ENCODE measurements around the gene PEX11A.
A peak's percentile ranks its signal among the peaks of the same experiment; 100 is the strongest.

PEX11A gene

DNA sequence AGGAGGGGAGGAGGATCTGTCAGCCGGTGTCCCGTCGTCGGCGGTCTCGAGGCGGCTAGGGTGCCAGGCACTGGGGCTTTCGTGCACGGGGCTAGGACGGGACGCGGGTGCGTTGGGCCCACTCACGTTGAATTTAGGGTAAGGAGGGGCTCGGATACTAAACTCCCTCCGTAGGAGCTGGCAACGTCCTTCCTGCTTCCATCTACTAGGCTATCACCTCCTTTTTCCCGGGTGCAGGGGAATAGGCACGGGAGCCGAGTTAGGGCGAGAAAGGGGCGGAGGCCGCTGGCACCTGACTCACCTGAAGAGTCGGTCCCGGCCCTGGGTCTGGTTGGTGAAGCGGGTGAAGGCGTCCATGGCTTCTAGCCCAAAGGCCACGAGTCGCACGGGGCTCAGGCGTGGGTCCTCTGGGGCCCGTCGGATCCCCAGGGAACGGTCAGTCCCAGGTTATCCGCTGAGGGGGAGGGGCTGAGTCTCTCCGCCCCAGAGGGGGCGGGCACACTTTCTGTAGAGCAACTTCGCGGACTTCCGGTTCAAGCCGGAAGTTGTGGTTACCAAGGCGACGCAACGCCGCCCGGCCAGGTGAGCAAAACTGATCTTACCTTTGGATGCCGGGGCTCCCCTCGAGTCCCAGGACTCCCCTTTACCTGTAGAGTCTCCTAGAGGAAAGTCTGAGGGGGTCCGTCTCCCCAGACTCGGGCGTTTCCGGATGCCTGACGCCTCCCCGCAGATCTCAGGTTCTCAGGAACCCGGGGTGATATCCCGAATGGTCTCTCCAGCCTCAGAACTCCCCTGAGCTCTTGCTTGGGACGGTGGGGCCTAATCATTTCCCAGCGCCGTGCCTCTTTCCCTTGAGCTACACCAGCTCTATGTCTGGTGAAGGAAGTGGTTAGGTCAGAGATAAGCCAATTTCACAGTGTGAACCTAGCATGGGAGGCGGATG lies at the start of gene PEX11A, which contains the start of gene WDR93:
Gene PEX11A (minus strand): TSS at position 479 of the 943 bp plus-strand sequence. CDS start 122 bp downstream, at position 357.
Gene WDR93 (plus strand): TSS at position 536 of the 943 bp plus-strand sequence. CDS start 10,936 bp downstream, outside the sequence.
- no peaks in the 10 kb centered on the region for H3K9me2 ChIP-seq (replicated peaks; ENCODE audit: insufficient read depth, low read length)
- peak within 1 kb of the TSS; percentile 100 for H2AFZ ChIP-seq (ENCODE audit: low read length)
- H3K4me1 ChIP-seq (ENCODE audit: low read length), result peaks cover 4% of the 10 kb centered on the region
- peak within 1 kb of the TSS; percentile 56; the same call in 1 of the 2 replicates for H3K9ac ChIP-seq (ENCODE audit: low read length)
- no peaks in the 10 kb centered on the region for H3K36me3 ChIP-seq (replicated peaks; ENCODE audit: insufficient read depth, low read length)
- H3F3A ChIP-seq (ENCODE audit: insufficient read depth, low read length), result no peaks in the 10 kb centered on the region
- H3K4me2 ChIP-seq (ENCODE audit: low read depth, low read length), result peak within 1 kb of the TSS; percentile 99
- no peaks in the 10 kb centered on the region for H3K27me3 ChIP-seq (replicated peaks; ENCODE audit: insufficient read depth, low read length)
- TF ChIP-seq CTCF (IDR thresholded peaks at IDR 0.05; ENCODE audit: low read length), result no peak
- TF ChIP-seq EZH2phosphoT487 (IDR thresholded peaks at IDR 0.05; ENCODE audit: low read length), result no peak
- TF ChIP-seq EZH2 (optimal IDR thresholded peaks at IDR 0.05; ENCODE audit: low read depth, low read length), result no peak
- H4K20me1 ChIP-seq (ENCODE audit: insufficient read depth, low read length), result no peaks in the 10 kb centered on the region
- no peak within 1 kb of the TSS for H3K27ac ChIP-seq (ENCODE audit: low read length)
- DNase-seq, result peak; percentile 88
- peak within 1 kb of the TSS; percentile 99 for H3K4me3 ChIP-seq (ENCODE audit: low read length)
- no peaks in the 10 kb centered on the region for H3K79me2 ChIP-seq (ENCODE audit: low read length)
- H3K9me3 ChIP-seq (replicated peaks; ENCODE audit: insufficient read depth, low read length), result no peaks in the 10 kb centered on the region

DNA sequence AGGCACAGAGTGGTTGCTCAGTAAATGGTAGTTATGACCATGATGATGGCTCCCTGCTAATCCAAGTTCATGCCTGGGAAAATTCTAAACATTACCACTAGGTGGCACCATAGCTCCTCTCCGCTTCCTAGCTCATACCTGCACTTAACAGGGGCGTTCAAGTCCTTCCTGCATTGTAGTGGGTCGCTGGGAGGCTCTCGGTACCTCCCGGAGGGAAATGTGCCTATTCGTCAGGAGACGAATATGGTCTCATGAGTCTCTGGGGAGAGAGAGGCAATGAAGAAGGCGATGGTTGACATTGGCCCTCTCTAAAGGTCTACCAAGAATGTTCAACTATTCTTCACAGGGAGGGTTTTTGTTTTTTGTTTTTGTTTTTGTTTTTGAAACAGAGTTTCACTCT lies 49.6 kb upstream of the PEX11A start:
- DNase-seq, result peak; percentile 74
- Histone ChIP-seq H3K27ac (ENCODE audit: low read length) (no peak overlapping the region), H3K79me2 (ENCODE audit: low read length) (no peaks in the 10 kb centered on the region), H3K9me3 (replicated peaks; ENCODE audit: insufficient read depth, low read length) (no peaks in the 10 kb centered on the region), H3K4me3 (ENCODE audit: low read length) (peak overlapping the region; percentile 41; the same call in 1 of the 2 replicates), H3K9ac (ENCODE audit: low read length) (peak overlapping the region; percentile 16; the same call in 1 of the 2 replicates), H3K36me3 (replicated peaks; ENCODE audit: insufficient read depth, low read length) (no peaks in the 10 kb centered on the region), H3K27me3 (replicated peaks; ENCODE audit: insufficient read depth, low read length) (no peaks in the 10 kb centered on the region), H2AFZ (ENCODE audit: low read length) (peak overlapping the region; percentile 77), H3K9me2 (replicated peaks; ENCODE audit: insufficient read depth, low read length) (no peaks in the 10 kb centered on the region), H4K20me1 (ENCODE audit: insufficient read depth, low read length) (no peaks in the 10 kb centered on the region), H3F3A (ENCODE audit: insufficient read depth, low read length) (no peaks in the 10 kb centered on the region), H3K4me2 (ENCODE audit: low read depth, low read length) (peak overlapping the region; percentile 73), H3K4me1 (ENCODE audit: low read length) (no peaks in the 10 kb centered on the region)
- TF ChIP-seq EZH2 (optimal IDR thresholded peaks at IDR 0.05; ENCODE audit: low read depth, low read length), result no peak
- TF ChIP-seq CTCF (IDR thresholded peaks at IDR 0.05; ENCODE audit: low read length), result peak; percentile 93

DNA sequence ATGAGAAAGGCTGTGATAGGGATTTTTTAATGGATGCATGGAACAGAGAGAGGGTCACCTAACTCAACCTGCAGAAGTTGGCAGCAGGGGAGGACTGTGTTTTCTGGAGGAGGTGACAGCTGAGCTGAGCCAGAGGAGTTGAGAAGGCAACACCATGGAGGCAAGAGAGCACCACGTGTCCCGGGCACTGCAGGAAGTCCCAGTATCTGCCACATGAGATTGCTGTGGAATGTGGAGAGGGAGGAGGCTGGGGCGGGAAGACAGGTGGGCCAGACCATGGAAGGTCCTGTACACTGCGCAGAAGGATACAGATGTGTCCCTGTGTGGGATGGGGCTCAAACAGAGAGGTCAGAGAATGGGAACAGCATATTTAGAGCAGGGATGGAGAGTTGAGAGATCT lies 45.2 kb upstream of the PEX11A start:
- Histone ChIP-seq H3K36me3 (replicated peaks; ENCODE audit: insufficient read depth, low read length) (no peaks in the 10 kb centered on the region), H4K20me1 (ENCODE audit: insufficient read depth, low read length) (no peaks in the 10 kb centered on the region), H3K79me2 (ENCODE audit: low read length) (no peaks in the 10 kb centered on the region), H3K4me1 (ENCODE audit: low read length) (no peaks in the 10 kb centered on the region), H3K4me2 (ENCODE audit: low read depth, low read length) (no peak overlapping the region), H2AFZ (ENCODE audit: low read length) (no peak overlapping the region), H3K27ac (ENCODE audit: low read length) (no peak overlapping the region), H3F3A (ENCODE audit: insufficient read depth, low read length) (no peaks in the 10 kb centered on the region), H3K9ac (ENCODE audit: low read length) (no peak overlapping the region), H3K9me3 (replicated peaks; ENCODE audit: insufficient read depth, low read length) (no peaks in the 10 kb centered on the region), H3K27me3 (replicated peaks; ENCODE audit: insufficient read depth, low read length) (no peaks in the 10 kb centered on the region), H3K4me3 (ENCODE audit: low read length) (no peak overlapping the region), H3K9me2 (replicated peaks; ENCODE audit: insufficient read depth, low read length) (no peaks in the 10 kb centered on the region)
- TF ChIP-seq EZH2 (optimal IDR thresholded peaks at IDR 0.05; ENCODE audit: low read depth, low read length), result no peak
- TF ChIP-seq CTCF (IDR thresholded peaks at IDR 0.05; ENCODE audit: low read length), result no peak
- TF ChIP-seq EZH2phosphoT487 (IDR thresholded peaks at IDR 0.05; ENCODE audit: low read length), result no peak
- no peak for DNase-seq

Data from MM.1S (cell line).